ENCODE measurements around the gene HS3ST3A1. TPM values are rescaled to one million over a fixed set of nuclear protein-coding genes. Genes with fewer than 3 reads are reported as not detected.

The HS3ST3A1 gene
- total RNA-seq, 1 donor from 2014 or later: 14.7 TPM

GRCh38 chr17:13474073-13474800 lies 127.5 kb downstream of the HS3ST3A1 start:
- Mint-ChIP-seq H3K4me1 (peaks cover 16% of the 10 kb centered on the region), H3K27ac (ENCODE audit: unreplicated experiment) (no peak overlapping the region), H3K27me3 (ENCODE audit: low read depth) (no peaks in the 10 kb centered on the region), H3K36me3 (ENCODE audit: low read depth) (peaks cover 6% of the 10 kb centered on the region), H3K4me3 (no peak overlapping the region), H3K9me3 (peaks cover 13% of the 10 kb centered on the region)
- no peak for TF ChIP-seq CTCF (conservative IDR thresholded peaks at IDR 0.05)
- no peak for DNase-seq (ENCODE audit: low read depth, low spot score)

- H3K27me3 Mint-ChIP-seq (ENCODE audit: low read depth): no peaks in the 10 kb centered on the region
- H3K36me3 Mint-ChIP-seq (ENCODE audit: low read depth): no peaks in the 10 kb centered on the region
- peaks cover 5% of the 10 kb centered on the region for H3K9me3 Mint-ChIP-seq
- no peak overlapping the region for H3K27ac Mint-ChIP-seq (ENCODE audit: unreplicated experiment)
- H3K4me1 Mint-ChIP-seq: peaks cover 29% of the 10 kb centered on the region
- H3K4me3 Mint-ChIP-seq: no peak overlapping the region
- no peak for DNase-seq (ENCODE audit: low read depth, low spot score)
- TF ChIP-seq CTCF (conservative IDR thresholded peaks at IDR 0.05): no peak
Measured at GRCh38 chr17:13465678-13466077, 136.1 kb downstream of the HS3ST3A1 start.

GRCh38 chr17:13462673-13463124 lies 139.0 kb downstream of the HS3ST3A1 start:
- no peak for TF ChIP-seq CTCF (conservative IDR thresholded peaks at IDR 0.05)
- H3K4me3 Mint-ChIP-seq: peak overlapping the region; percentile 37
- peaks cover 27% of the 10 kb centered on the region for H3K4me1 Mint-ChIP-seq
- peak overlapping the region; percentile 90 for H3K27ac Mint-ChIP-seq (ENCODE audit: unreplicated experiment)
- H3K36me3 Mint-ChIP-seq (ENCODE audit: low read depth): no peaks in the 10 kb centered on the region
- H3K27me3 Mint-ChIP-seq (ENCODE audit: low read depth): no peaks in the 10 kb centered on the region
- DNase-seq (ENCODE audit: low read depth, low spot score): no peak
- peaks cover 5% of the 10 kb centered on the region for H3K9me3 Mint-ChIP-seq

GRCh38 chr17:13462146-13462545 lies 139.6 kb downstream of the HS3ST3A1 start:
- Mint-ChIP-seq H3K4me1 (peaks cover 30% of the 10 kb centered on the region), H3K27ac (ENCODE audit: unreplicated experiment) (peak overlapping the region; percentile 90), H3K4me3 (peak overlapping the region; percentile 37), H3K9me3 (peaks cover 5% of the 10 kb centered on the region), H3K27me3 (ENCODE audit: low read depth) (no peaks in the 10 kb centered on the region), H3K36me3 (ENCODE audit: low read depth) (no peaks in the 10 kb centered on the region)
- no peak for TF ChIP-seq CTCF (conservative IDR thresholded peaks at IDR 0.05)
- no peak for DNase-seq (ENCODE audit: low read depth, low spot score)

GRCh38 chr17:13460261-13461000 lies 141.3 kb downstream of the HS3ST3A1 start:
- TF ChIP-seq CTCF (conservative IDR thresholded peaks at IDR 0.05): no peak
- Mint-ChIP-seq H3K4me3 (no peak overlapping the region), H3K27ac (ENCODE audit: unreplicated experiment) (no peak overlapping the region), H3K27me3 (ENCODE audit: low read depth) (no peaks in the 10 kb centered on the region), H3K36me3 (ENCODE audit: low read depth) (no peaks in the 10 kb centered on the region), H3K4me1 (peaks cover 35% of the 10 kb centered on the region), H3K9me3 (peaks cover 5% of the 10 kb centered on the region)
- no peak for DNase-seq (ENCODE audit: low read depth, low spot score)

Data from neural crest cell (in vitro differentiated cells).